ENCODE results near the gene KAZN. TPM values are rescaled to one million over a fixed set of nuclear protein-coding genes. Genes with fewer than 3 reads are reported as not detected.

Gene KAZN
- total RNA-seq, 8 experiments from 2014 or later = 16.9 to 31.4 (median 21.4) TPM

- in situ Hi-C loops (cut with MboI; ENCODE audit: low pct_unique_long_range_greater_than_20kb in 2 of 9, low sequenced_read_pairs in 9 of 9, unreplicated experiment in 9 of 9) = no loop called here
- ATAC-seq (replicated peaks in 6 of 8) = no peak
- Histone ChIP-seq H3K27ac (no peak overlapping the region), H3K4me1 (replicated peaks in 1 of 2) (peaks cover 30 to 31% of the 10 kb centered on the region in 2 donors), H3K4me3 (no peak overlapping the region)
- 39 to 100% (median 87%) methylated on average over 1 to 3 of the region's 3 CpGs; no CpG with 5 or more reads in 3 of the 10 experiments for whole genome bisulfite sequencing, 10 experiments
Observed at GRCh38 chr1:14926229-14926628, 327.7 kb downstream of the KAZN start.

- WGBS, 10 experiments = 67 to 88% (median 80%) methylated on average over 1 to 11 of the region's 12 CpGs; no CpG with 5 or more reads in 1 of the 10 experiments
- in situ Hi-C loops (cut with MboI; ENCODE audit: low pct_unique_long_range_greater_than_20kb in 2 of 9, low sequenced_read_pairs in 9 of 9, unreplicated experiment in 9 of 9) = no loop called here
- no peak overlapping the region for H3K27ac ChIP-seq
- H3K4me1 ChIP-seq (replicated peaks in 1 of 2) = peaks cover 30 to 31% of the 10 kb centered on the region in 2 donors
- ATAC-seq (replicated peaks in 6 of 8) = no peak
- H3K4me3 ChIP-seq = no peak overlapping the region
Observed at GRCh38 chr1:14926818-14927575, 328.5 kb downstream of the KAZN start.

GRCh38 chr1:14928412-14928811 lies 329.9 kb downstream of the KAZN start:
- no peak for ATAC-seq (replicated peaks in 6 of 8)
- H3K4me1 ChIP-seq (replicated peaks in 1 of 2) = peaks cover 29 to 30% of the 10 kb centered on the region in 2 donors
- no peak overlapping the region for H3K4me3 ChIP-seq
- 80 to 93% (median 81%) methylated on average over 2 to 7 of the region's 7 CpGs; no CpG with 5 or more reads in 2 of the 10 experiments for WGBS, 10 experiments
- H3K27ac ChIP-seq = no peak overlapping the region
- in situ Hi-C loops (cut with MboI; ENCODE audit: low pct_unique_long_range_greater_than_20kb in 2 of 9, low sequenced_read_pairs in 9 of 9, unreplicated experiment in 9 of 9) = no loop called here

- peaks cover 26 to 30% of the 10 kb centered on the region in 2 donors for H3K4me1 ChIP-seq (replicated peaks in 1 of 2)
- no peak overlapping the region for H3K4me3 ChIP-seq
- no peak overlapping the region for H3K27ac ChIP-seq
- ATAC-seq (replicated peaks in 6 of 8) = peak in 2 of 8 experiments; percentile 8 to 18
- 83 to 100% (median 100%) methylated on average over 1 to 2 of the region's 2 CpGs; no CpG with 5 or more reads in 3 of the 10 experiments for WGBS, 10 experiments
- in situ Hi-C loops (cut with MboI; ENCODE audit: low pct_unique_long_range_greater_than_20kb in 2 of 9, low sequenced_read_pairs in 9 of 9, unreplicated experiment in 9 of 9) = no loop called here
Observed at GRCh38 chr1:14928886-14929546, 330.5 kb downstream of the KAZN start.

- in situ Hi-C loops (cut with MboI; ENCODE audit: low pct_unique_long_range_greater_than_20kb in 2 of 9, low sequenced_read_pairs in 9 of 9, unreplicated experiment in 9 of 9) = loop anchor here in 1 of 9 experiments (10.0 kb wide), 1 partner anchor 95 kb away; no protein-coding TSS in a partner anchor
- peak overlapping the region in 1 of 2 donors; percentile 26 for H3K27ac ChIP-seq
- 5 to 87% (median 78%) methylated on average over 2 to 20 of the region's 22 CpGs; no CpG with 5 or more reads in 1 of the 10 experiments for WGBS, 10 experiments
- H3K4me1 ChIP-seq (replicated peaks in 1 of 2) = peaks cover 26 to 30% of the 10 kb centered on the region in 2 donors
- peak; percentile 77 to 89 (median 82) for ATAC-seq (replicated peaks in 6 of 8)
- no peak overlapping the region for H3K4me3 ChIP-seq
Observed at GRCh38 chr1:14929547-14930246, 331.2 kb downstream of the KAZN start.

- in situ Hi-C loops (cut with MboI; ENCODE audit: low pct_unique_long_range_greater_than_20kb in 2 of 9, low sequenced_read_pairs in 9 of 9, unreplicated experiment in 9 of 9) = loop anchor here in 1 of 9 experiments (10.0 kb wide), 1 partner anchor 94 kb away; no protein-coding TSS in a partner anchor
- WGBS, 10 experiments = 44 to 90% (median 73%) methylated on average over 1 to 11 of the region's 15 CpGs; no CpG with 5 or more reads in 1 of the 10 experiments
- Histone ChIP-seq H3K27ac (no peak overlapping the region), H3K4me1 (replicated peaks in 1 of 2) (peaks cover 22 to 29% of the 10 kb centered on the region in 2 donors), H3K4me3 (no peak overlapping the region)
- ATAC-seq (replicated peaks in 6 of 8) = peak in 1 of 8 experiments; percentile 5
Observed at GRCh38 chr1:14930247-14930965, 331.9 kb downstream of the KAZN start.

- no peak overlapping the region for H3K4me3 ChIP-seq
- ATAC-seq (replicated peaks in 6 of 8) = no peak
- peaks cover 16 to 29% of the 10 kb centered on the region in 2 donors for H3K4me1 ChIP-seq (replicated peaks in 1 of 2)
- 20 to 100% (median 89%) methylated on average over 1 to 9 of the region's 18 CpGs; no CpG with 5 or more reads in 4 of the 10 experiments for WGBS, 10 experiments
- H3K27ac ChIP-seq = no peak overlapping the region
- in situ Hi-C loops (cut with MboI; ENCODE audit: low pct_unique_long_range_greater_than_20kb in 2 of 9, low sequenced_read_pairs in 9 of 9, unreplicated experiment in 9 of 9) = loop anchor here in 1 of 9 experiments (10.0 kb wide), 1 partner anchor 93 kb away; no protein-coding TSS in a partner anchor
Observed at GRCh38 chr1:14932034-14932638, 333.7 kb downstream of the KAZN start.

- H3K4me1 ChIP-seq (replicated peaks in 1 of 2) = peaks cover 11 to 22% of the 10 kb centered on the region in 2 donors
- in situ Hi-C loops (cut with MboI; ENCODE audit: low pct_unique_long_range_greater_than_20kb in 2 of 9, low sequenced_read_pairs in 9 of 9, unreplicated experiment in 9 of 9) = loop anchor here in 1 of 9 experiments (10.0 kb wide), 1 partner anchor 90 kb away; no protein-coding TSS in a partner anchor
- WGBS, 10 experiments = 80 to 100% (median 97%) methylated on average over 1 to 6 of the region's 7 CpGs; no CpG with 5 or more reads in 4 of the 10 experiments
- H3K27ac ChIP-seq = no peak overlapping the region
- no peak overlapping the region for H3K4me3 ChIP-seq
- ATAC-seq (replicated peaks in 6 of 8) = no peak
Observed at GRCh38 chr1:14934867-14935266, 336.4 kb downstream of the KAZN start.

- no peak for ATAC-seq (replicated peaks in 6 of 8)
- H3K4me1 ChIP-seq (replicated peaks in 1 of 2) = peaks cover 10 to 12% of the 10 kb centered on the region in 2 donors
- H3K4me3 ChIP-seq = no peak overlapping the region
- in situ Hi-C loops (cut with MboI; ENCODE audit: low pct_unique_long_range_greater_than_20kb in 2 of 9, low sequenced_read_pairs in 9 of 9, unreplicated experiment in 9 of 9) = loop anchor here in 1 of 9 experiments (10.0 kb wide), 1 partner anchor 88 kb away; no protein-coding TSS in a partner anchor
- 74 to 100% (median 81%) methylated on average over 1 to 6 of the region's 6 CpGs; no CpG with 5 or more reads in 3 of the 10 experiments for WGBS, 10 experiments
- no peak overlapping the region for H3K27ac ChIP-seq
Observed at GRCh38 chr1:14936815-14937214, 338.3 kb downstream of the KAZN start.

GRCh38 chr1:14937288-14937949 lies 338.9 kb downstream of the KAZN start:
- Histone ChIP-seq H3K4me3 (no peak overlapping the region), H3K4me1 (replicated peaks in 1 of 2) (peaks cover 14 to 18% of the 10 kb centered on the region in 2 donors), H3K27ac (no peak overlapping the region)
- in situ Hi-C loops (cut with MboI; ENCODE audit: low pct_unique_long_range_greater_than_20kb in 2 of 9, low sequenced_read_pairs in 9 of 9, unreplicated experiment in 9 of 9) = loop anchor here in 1 of 9 experiments (10.0 kb wide), 1 partner anchor 87 kb away; no protein-coding TSS in a partner anchor
- WGBS, 10 experiments = 80 to 100% (median 84%) methylated on average over 1 to 9 of the region's 11 CpGs; no CpG with 5 or more reads in 2 of the 10 experiments
- no peak for ATAC-seq (replicated peaks in 6 of 8)
